GM23248 (cell line): Measurements from ENCODE around the gene SRRT. TPM values are rescaled to one million over a fixed set of nuclear protein-coding genes. Genes with fewer than 3 reads are reported as not detected.

Experiments used
- microRNA-seq: library from miRNA; unstranded; fragments of <30 nt; microRNA quantifications from one replicate; pipeline ENCODE4, GENCODE V29; 2016; ENCODE audit warnings: borderline number of aligned reads
- polyA plus RNA-seq: library from polyadenylated mRNA; unstranded; fragments of >200 nt; fragmentation: Nextera tagmentation; extraction: Ambion mirVana; gene quantifications from 2 replicates; pipeline ENCODE4 v1.2.1, GENCODE V29; 2016
- small RNA-seq: library from RNA; depleted of rRNA; stranded (forward); fragments of <200 nt; gene quantifications from one replicate; pipeline ENCODE3, GENCODE V24; 2014; ENCODE audit warnings: low read depth, low replicate concordance
- total RNA-seq: library from RNA; depleted of rRNA; stranded (reverse); fragments of >200 nt; shearing (Covaris generic); gene quantifications from 2 replicates; pipeline ENCODE4 v1.2.3, GENCODE V29; 2014; rRNA removed

The SRRT gene
- total and polyA plus RNA-seq, 2 experiments from 2014 or later = 57.1 to 74.9 TPM

Small RNA genes lying within 50 kb of the gene (microRNA-seq; reads per million reads assigned to microRNA genes)
- gene MIR6875 = 1.5 reads per million

Small RNA genes lying within 50 kb of the gene (small RNA-seq; reads per million reads assigned to genes)
- gene RN7SL549P (not detected), gene RPS29P15 (not detected)

Other genes with a start within 250 kb of the SRRT start
- gene TFR2, start 233.6 kb upstream of the SRRT start, total RNA-seq = 0.11 and 0.51 TPM in 2 replicates
- 0.28 and 0.79 TPM in 2 replicates for gene TFR2, start 233.6 kb upstream of the SRRT start, polyA plus RNA-seq
- gene ACTL6B, start 218.7 kb upstream of the SRRT start, total RNA-seq = not detected in 2 replicates
- gene ACTL6B, start 218.7 kb upstream of the SRRT start, polyA plus RNA-seq = not detected in 2 replicates
- 65.6 and 89.8 TPM in 2 replicates for gene GNB2, start 201.4 kb upstream of the SRRT start, total RNA-seq
- gene GNB2, start 201.4 kb upstream of the SRRT start, polyA plus RNA-seq = 130 and 132 TPM in 2 replicates
- 15.6 and 19.5 TPM in 2 replicates for gene GIGYF1, start 180.9 kb upstream of the SRRT start, total RNA-seq
- 6.4 and 7.4 TPM in 2 replicates for gene GIGYF1, start 180.9 kb upstream of the SRRT start, polyA plus RNA-seq
- 31.3 and 35.2 TPM in 2 replicates for gene POP7, start 169.0 kb upstream of the SRRT start, total RNA-seq
- 63.4 and 67.9 TPM in 2 replicates for gene POP7, start 169.0 kb upstream of the SRRT start, polyA plus RNA-seq
- not detected in 2 replicates for gene EPO, start 154.6 kb upstream of the SRRT start, total RNA-seq
- not detected in 2 replicates for gene EPO, start 154.6 kb upstream of the SRRT start, polyA plus RNA-seq
- gene ZAN, start 141.5 kb upstream of the SRRT start, total RNA-seq = not detected in 2 replicates
- not detected in 2 replicates for gene ZAN, start 141.5 kb upstream of the SRRT start, polyA plus RNA-seq
- 26.9 and 32.9 TPM in 2 replicates for gene EPHB4, start 47.6 kb upstream of the SRRT start, total RNA-seq
- 6.7 and 8.2 TPM in 2 replicates for gene EPHB4, start 47.6 kb upstream of the SRRT start, polyA plus RNA-seq
- gene SLC12A9, start 22.4 kb upstream of the SRRT start, total RNA-seq = 16.8 and 21.2 TPM in 2 replicates
- gene SLC12A9, start 22.4 kb upstream of the SRRT start, polyA plus RNA-seq = 6.1 and 7.9 TPM in 2 replicates
- 113 and 121 TPM in 2 replicates for gene TRIP6, start 7.7 kb upstream of the SRRT start, total RNA-seq
- 68.6 and 71.3 TPM in 2 replicates for gene TRIP6, start 7.7 kb upstream of the SRRT start, polyA plus RNA-seq
- gene UFSP1, start 14.6 kb downstream of the SRRT start, total RNA-seq = 6.7 and 9.9 TPM in 2 replicates
- 4.3 and 5.1 TPM in 2 replicates for gene UFSP1, start 14.6 kb downstream of the SRRT start, polyA plus RNA-seq
- not detected in 2 replicates for gene ACHE, start 20.8 kb downstream of the SRRT start, total RNA-seq
- 0.14 TPM in 1 of 2 replicates, not detected in the other for gene ACHE, start 20.8 kb downstream of the SRRT start, polyA plus RNA-seq
- not detected in 2 replicates for gene MUC3A, start 74.4 kb downstream of the SRRT start, total RNA-seq
- gene MUC3A, start 74.4 kb downstream of the SRRT start, polyA plus RNA-seq = not detected in 2 replicates
- gene MUC12, start 94.5 kb downstream of the SRRT start, total RNA-seq = 0.54 and 1.5 TPM in 2 replicates
- 1.0 and 1.3 TPM in 2 replicates for gene MUC12, start 94.5 kb downstream of the SRRT start, polyA plus RNA-seq
- gene MUC17, start 145.0 kb downstream of the SRRT start, total RNA-seq = not detected in 2 replicates
- gene MUC17, start 145.0 kb downstream of the SRRT start, polyA plus RNA-seq = not detected in 2 replicates
- gene TRIM56, start 210.4 kb downstream of the SRRT start, total RNA-seq = 10.3 and 11.0 TPM in 2 replicates
- gene TRIM56, start 210.4 kb downstream of the SRRT start, polyA plus RNA-seq = 8.8 and 9.2 TPM in 2 replicates